GM15510 (cell line): ENCODE data around the gene CCDC178.

Experiments used
- POLR2A ChIP-seq: IDR thresholded peaks from 3 replicates; pipeline ENCODE4 v1.6.1; 2011; ENCODE audit warnings: borderline replicate concordance; ENCODE audit not compliant: insufficient read length; ENCODE audit errors: extremely low read depth

CCDC178 gene

GRCh38 chr18:33291539-33291938, 149.0 kb downstream of the CCDC178 start:
- no peak for TF ChIP-seq POLR2A

DNA sequence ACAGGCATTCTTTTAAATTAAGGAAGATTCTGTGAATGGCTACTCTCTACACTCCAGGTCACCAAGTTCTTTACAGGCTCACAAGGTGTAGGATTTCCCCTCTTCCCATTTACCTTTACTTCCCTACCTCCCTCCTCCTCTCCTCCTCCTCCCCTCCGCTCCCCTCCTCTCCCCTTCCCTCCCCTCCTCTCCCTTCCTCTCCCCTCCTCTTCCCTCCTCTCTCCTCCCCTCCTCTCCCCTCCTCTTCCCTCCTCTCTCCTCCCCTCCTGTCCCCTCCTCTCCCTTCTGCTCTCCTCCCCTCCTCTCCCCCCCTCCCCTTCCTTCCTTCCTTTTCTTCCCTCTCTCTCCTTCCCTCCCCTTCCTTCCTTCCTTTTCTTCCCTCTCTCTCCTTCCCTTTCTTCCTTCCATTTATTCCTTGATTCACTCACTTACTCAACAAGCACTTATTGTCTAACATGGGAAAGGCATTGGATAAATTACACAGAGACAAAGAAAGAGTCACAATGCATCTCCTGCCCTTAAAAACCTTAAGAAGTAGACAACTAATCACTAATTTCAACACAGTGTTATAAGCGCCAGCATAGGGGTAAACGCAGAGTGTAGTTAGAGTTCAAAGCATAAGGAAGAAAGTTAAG, 152.3 kb downstream of the CCDC178 start:
- no peak for TF ChIP-seq POLR2A

DNA sequence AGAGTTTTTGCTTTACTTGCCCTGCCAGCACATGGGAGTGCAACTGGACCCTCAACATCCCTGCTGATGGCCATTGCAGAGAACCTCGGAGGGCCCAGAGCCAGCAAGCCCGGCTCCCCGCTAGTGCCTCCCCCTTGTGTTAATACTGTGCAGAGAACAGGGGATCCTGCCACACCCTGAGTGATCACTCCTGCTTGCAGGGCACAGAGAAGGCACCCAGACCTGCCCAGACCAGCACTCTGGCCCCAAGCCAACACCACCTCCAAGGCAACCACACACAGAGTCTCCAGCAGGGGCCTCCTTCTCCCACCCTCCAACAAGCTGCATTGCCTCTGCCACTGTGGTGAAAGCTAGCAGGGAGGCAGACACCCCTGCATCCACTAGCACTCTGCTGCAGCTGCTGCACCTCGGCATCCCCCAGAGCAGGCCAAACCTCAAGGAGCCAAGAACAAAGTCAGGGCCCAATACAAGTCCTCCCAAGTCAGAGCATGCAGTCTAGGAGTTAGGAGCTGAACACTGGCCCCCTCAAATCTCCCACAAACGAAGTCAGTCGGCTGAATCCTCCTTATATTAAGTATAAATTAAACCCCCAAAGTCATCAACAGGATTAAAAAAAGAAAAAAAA, 157.7 kb downstream of the CCDC178 start:
- TF ChIP-seq POLR2A: no peak

DNA sequence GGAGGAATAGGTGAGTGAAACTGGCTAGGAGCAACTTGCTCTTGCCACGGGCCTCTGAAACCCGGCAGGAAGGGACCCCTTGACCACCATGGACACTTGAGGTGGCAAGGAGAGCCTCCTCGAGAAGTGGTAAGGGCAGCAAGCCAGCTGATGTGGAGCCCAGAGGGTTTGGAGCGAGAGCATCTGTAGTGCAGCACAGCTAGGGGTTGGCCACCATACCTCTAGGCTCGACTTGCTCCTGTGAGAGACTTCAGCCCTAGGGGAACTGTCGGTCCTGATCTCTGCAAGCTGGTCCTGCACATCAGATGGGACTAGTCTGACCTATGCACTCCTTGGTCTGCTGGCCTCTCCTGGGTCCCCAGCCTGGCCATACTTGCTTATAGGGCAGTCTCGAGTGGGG, 158.4 kb downstream of the CCDC178 start:
- TF ChIP-seq POLR2A: no peak

GRCh38 chr18:33277431-33277830, 163.1 kb downstream of the CCDC178 start:
- no peak for TF ChIP-seq POLR2A

- TF ChIP-seq POLR2A: no peak
Observed at GRCh38 chr18:33275843-33276242, 164.7 kb downstream of the CCDC178 start.

DNA sequence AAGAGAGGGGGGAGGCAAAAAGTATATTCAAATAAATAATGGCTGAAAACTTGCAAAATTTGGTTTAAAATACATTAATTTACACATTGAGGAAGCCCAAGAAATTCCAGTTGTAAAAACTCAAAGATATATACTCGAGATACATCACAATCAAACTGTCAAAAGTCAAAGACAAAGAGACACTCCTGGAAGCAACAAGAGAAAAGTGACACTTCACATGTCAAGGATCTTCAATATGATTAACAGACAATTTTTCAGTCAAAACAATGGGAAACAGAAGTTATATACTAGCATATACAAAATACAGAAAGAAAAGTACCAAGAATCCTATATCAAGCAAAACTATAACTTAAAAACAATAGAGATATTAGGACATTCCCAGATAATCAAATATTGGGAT, 170.2 kb downstream of the CCDC178 start:
- TF ChIP-seq POLR2A: no peak

GRCh38 chr18:33269223-33269622, 171.3 kb downstream of the CCDC178 start:
- TF ChIP-seq POLR2A: no peak

DNA sequence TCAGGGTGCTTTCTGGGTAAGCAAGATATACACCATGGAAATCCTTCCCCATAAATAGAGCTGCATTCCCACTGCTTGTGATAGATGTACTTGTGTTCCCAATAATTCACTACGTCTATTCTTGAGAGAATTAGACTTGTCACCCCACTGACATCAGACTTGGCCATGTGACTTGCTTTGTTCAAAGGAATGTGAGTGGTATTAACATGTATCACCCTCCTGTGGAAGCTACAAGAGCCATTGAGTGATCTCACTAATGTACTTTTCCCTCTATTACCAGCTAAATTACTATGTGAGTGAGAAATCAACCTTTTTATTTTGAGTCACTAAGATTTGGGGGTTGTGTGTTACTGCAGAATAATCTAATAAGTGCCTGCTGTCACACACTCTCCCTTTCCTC, 176.0 kb downstream of the CCDC178 start:
- no peak for TF ChIP-seq POLR2A

DNA sequence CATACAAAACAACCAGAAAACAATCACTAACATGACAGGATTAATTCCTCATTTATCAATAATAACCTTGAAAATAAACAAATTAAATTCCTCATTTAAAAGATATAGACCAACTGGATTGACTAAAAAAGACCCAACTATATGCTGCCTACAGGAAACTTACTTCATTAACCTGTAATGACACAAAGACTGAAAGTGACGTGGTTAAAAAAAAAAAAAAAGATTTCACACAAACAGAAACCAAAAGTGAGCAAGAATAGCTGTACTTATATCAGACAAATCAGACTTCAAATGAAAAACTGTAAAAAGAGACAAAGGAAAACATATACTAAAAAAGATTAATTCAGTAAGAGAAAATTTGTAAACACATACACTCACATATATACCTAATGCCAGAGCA, 201.2 kb downstream of the CCDC178 start:
- TF ChIP-seq POLR2A: no peak

DNA sequence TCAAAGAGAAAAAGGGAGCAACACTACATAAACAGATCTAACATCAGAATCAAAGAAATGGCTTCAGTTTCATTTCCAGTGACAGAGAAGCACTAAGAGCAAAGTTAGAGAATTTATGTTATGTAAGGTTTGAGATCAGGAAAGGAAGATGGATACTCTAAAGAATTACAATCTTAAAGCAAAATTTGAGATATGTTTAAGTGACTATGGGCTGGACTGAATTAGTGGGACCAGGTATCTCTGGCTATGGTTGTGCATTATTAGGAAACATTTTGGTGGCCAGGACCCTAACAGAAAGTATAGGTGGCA, 208.2 kb downstream of the CCDC178 start:
- no peak for TF ChIP-seq POLR2A

- TF ChIP-seq POLR2A: no peak
Observed at GRCh38 chr18:33231474-33232317, 208.8 kb downstream of the CCDC178 start.

- no peak for TF ChIP-seq POLR2A
Observed at GRCh38 chr18:33212363-33212762, 228.2 kb downstream of the CCDC178 start.

DNA sequence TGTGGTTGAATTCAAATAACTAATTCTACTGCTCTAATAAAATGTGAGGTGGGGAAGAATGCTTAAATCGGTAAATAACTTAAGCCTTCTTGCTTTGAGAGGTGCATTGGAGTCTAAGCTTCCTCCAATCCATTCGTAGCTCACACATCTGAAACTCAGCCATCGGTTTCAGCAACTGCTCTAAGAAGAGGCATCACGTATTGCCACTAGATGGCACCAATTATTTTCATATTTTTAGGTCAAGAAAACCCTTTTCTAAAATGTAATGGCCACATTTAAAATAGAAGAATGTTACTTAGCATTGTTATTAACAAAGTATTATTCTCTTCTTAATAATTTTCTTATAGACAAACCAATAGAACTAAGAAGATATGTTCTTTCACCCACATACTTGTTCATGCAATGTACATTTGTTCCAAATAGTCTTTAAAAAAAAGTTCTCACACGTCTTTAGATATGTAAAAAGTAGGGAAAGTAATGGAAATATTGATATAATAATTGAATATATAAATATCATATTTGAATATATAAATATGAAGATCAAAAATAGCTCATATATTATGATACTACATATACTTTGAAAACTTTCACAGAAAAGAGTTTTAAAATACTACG, 229.8 kb downstream of the CCDC178 start:
- TF ChIP-seq POLR2A: no peak

GRCh38 chr18:33205777-33206176, 234.7 kb downstream of the CCDC178 start:
- TF ChIP-seq POLR2A: no peak

DNA sequence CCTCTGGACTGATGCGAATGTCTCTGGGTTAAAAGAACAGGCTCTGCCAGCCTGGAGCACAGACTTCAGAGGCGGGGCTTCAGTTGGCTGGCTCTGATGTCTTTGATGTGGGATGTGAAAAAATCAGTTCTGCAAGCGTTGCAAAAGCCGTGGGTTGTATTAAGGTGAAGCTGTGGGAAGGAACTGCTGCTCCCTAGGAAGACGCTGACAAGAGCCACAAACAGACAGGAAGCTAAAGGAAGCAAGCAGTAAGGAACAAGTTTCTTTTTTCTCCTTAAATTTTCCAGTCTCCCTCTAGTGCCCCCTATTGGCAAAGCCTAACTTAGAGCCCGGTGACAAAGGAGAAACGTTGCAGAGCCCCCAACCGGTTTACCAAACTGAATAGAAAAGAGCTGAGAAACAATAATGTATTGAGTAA, 239.0 kb downstream of the CCDC178 start:
- TF ChIP-seq POLR2A: no peak

GRCh38 chr18:33195795-33196194, 244.7 kb downstream of the CCDC178 start:
- TF ChIP-seq POLR2A: no peak

- no peak for TF ChIP-seq POLR2A
Observed at GRCh38 chr18:33194793-33195192, 245.7 kb downstream of the CCDC178 start.
